Metanephros (tissue), 2 donors: ENCODE data around the gene WIPF3. TPM values are rescaled to one million over a fixed set of nuclear protein-coding genes. Genes with fewer than 3 reads are reported as not detected.

Source experiments
- small RNA-seq: library from RNA; depleted of rRNA; stranded (forward); fragments of <200 nt; gene quantifications from one replicate; pipeline ENCODE3, GENCODE V24; 2014; ENCODE audit warnings: low replicate concordance
- total RNA-seq: library from RNA; depleted of rRNA; stranded (reverse); fragments of >200 nt; gene quantifications from one replicate; pipeline ENCODE4 v1.2.3, GENCODE V29; 2014

WIPF3 gene
- total RNA-seq = 1.5 TPM

GRCh38 chr7:29806208-29806994, at the start of gene WIPF3:
Gene WIPF3 (plus strand): TSS chr7:29806508. CDS start chr7:29834725, 28,217 bp downstream.

Small RNA genes lying within 50 kb of the gene (small RNA-seq; reads per million reads assigned to genes)
- not detected for gene RF01210

Other genes starting within 250 kb of the WIPF3 start
- gene PRR15, start 242.7 kb upstream of the WIPF3 start, total RNA-seq = 10.8 TPM
- gene SCRN1, start 183.3 kb downstream of the WIPF3 start, total RNA-seq = 39.9 TPM
- gene FKBP14, start 220.2 kb downstream of the WIPF3 start, total RNA-seq = 12.8 TPM
- gene PLEKHA8, start 221.9 kb downstream of the WIPF3 start, total RNA-seq = 15.7 TPM